WTC11 (cell line): ENCODE data around the gene EXOC4. TPM values are rescaled to one million over a fixed set of nuclear protein-coding genes. Genes with fewer than 3 reads are reported as not detected.

Experiments
- ATAC-seq: fragments of 200-7000 bp; cut with Tn5 transposase; 2 replicates; pipeline ENCODE4 v1.10.0; 2021; ENCODE audit warnings: mild to moderate bottlenecking, moderate library complexity
- CTCF ChIA-PET: fragments of 300-600 bp; sonication (Branson Sonifier 250); formaldehyde crosslinking; loops from one replicate; lab custom pipeline; 2021; ENCODE audit warnings: antibody characterized with exemption; lab: Charles Lee
- POLR2A ChIA-PET: fragments of 350-600 bp; sonication (Branson Sonifier 250); formaldehyde crosslinking; loops from one replicate; lab custom pipeline; 2021; ENCODE audit warnings: antibody characterized with exemption; lab: Charles Lee
- DNase-seq: peaks from one replicate; pipeline ENCODE4 v3.0.0; 2021; ENCODE audit warnings: low spot score
- H3K27ac Mint-ChIP-seq: 2 replicates; pipeline ENCODE4 v1.8.0; 2021; ENCODE audit warnings: mixed read lengths
- H3K27me3 Mint-ChIP-seq: 2 replicates; pipeline ENCODE4 v1.8.0; 2021; ENCODE audit warnings: low read depth, mild to moderate bottlenecking, moderate library complexity, mixed read lengths
- H3K36me3 Mint-ChIP-seq: 2 replicates; pipeline ENCODE4 v1.8.0; 2021; ENCODE audit warnings: mixed read lengths
- H3K4me1 Mint-ChIP-seq: 2 replicates; pipeline ENCODE4 v1.8.0; 2022; ENCODE audit warnings: mixed read lengths
- H3K4me3 Mint-ChIP-seq: 2 replicates; pipeline ENCODE4 v1.8.0; 2021; ENCODE audit warnings: mild to moderate bottlenecking, moderate library complexity, mixed read lengths
- H3K9me3 Mint-ChIP-seq: 2 replicates; pipeline ENCODE4 v1.8.0; 2021; ENCODE audit warnings: mixed read lengths
- CBFB ChIP-seq: sonication (generic); formaldehyde crosslinking; IDR thresholded peaks from 2 replicates; pipeline ENCODE4 v1.8.1; 2022; ENCODE audit warnings: mild to moderate bottlenecking, low read depth, missing genetic modification reagents
- ESRRA ChIP-seq: sonication (generic); formaldehyde crosslinking; IDR thresholded peaks from 2 replicates; pipeline ENCODE4 v1.8.1; 2022; ENCODE audit warnings: mild to moderate bottlenecking, missing genetic modification reagents, borderline replicate concordance
- FOXP1 ChIP-seq: sonication (generic); formaldehyde crosslinking; IDR thresholded peaks from 2 replicates; pipeline ENCODE4 v1.8.0; 2022; ENCODE audit warnings: missing genetic modification reagents, mild to moderate bottlenecking, moderate library complexity, borderline replicate concordance
- GABPB1 ChIP-seq: sonication (generic); formaldehyde crosslinking; IDR thresholded peaks from 2 replicates; pipeline ENCODE4 v1.8.1; 2023; ENCODE audit warnings: mild to moderate bottlenecking, missing genetic modification reagents
- HMGA2 ChIP-seq: fragments of 250-450 bp; sonication (Bioruptor Pico); IDR thresholded peaks from 2 replicates; pipeline ENCODE4 v1.4.0; 2021; ENCODE audit warnings: mild to moderate bottlenecking, moderate library complexity
- JUN ChIP-seq: sonication (generic); formaldehyde crosslinking; IDR thresholded peaks from 2 replicates; pipeline ENCODE4 v1.8.0; 2023; ENCODE audit warnings: mild to moderate bottlenecking, missing genetic modification reagents
- MXD4 ChIP-seq: fragments of 250-450 bp; sonication (Bioruptor Pico); IDR thresholded peaks from 2 replicates; pipeline ENCODE4 v1.8.0; 2021; ENCODE audit warnings: mild to moderate bottlenecking, moderate library complexity, borderline replicate concordance
- NFATC4 ChIP-seq: fragments of 250-450 bp; sonication (Bioruptor Pico); IDR thresholded peaks from 2 replicates; pipeline ENCODE4 v1.9.0; 2021; ENCODE audit warnings: mild to moderate bottlenecking
- NFYB ChIP-seq: sonication (generic); formaldehyde crosslinking; conservative IDR thresholded peaks from 2 replicates; pipeline ENCODE4 v1.8.0; 2022; ENCODE audit warnings: low read depth, missing genetic modification reagents
- NR2C2 ChIP-seq: sonication (generic); formaldehyde crosslinking; IDR thresholded peaks from 2 replicates; pipeline ENCODE4 v1.8.0; 2022; ENCODE audit warnings: mild to moderate bottlenecking, missing genetic modification reagents
- PREB ChIP-seq: sonication (generic); formaldehyde crosslinking; IDR thresholded peaks from 2 replicates; pipeline ENCODE4 v1.8.1; 2022; ENCODE audit warnings: mild to moderate bottlenecking, missing genetic modification reagents, moderate library complexity, borderline replicate concordance
- TEAD1 ChIP-seq: sonication (generic); formaldehyde crosslinking; IDR thresholded peaks from 2 replicates; pipeline ENCODE4 v1.8.0; 2022; ENCODE audit warnings: mild to moderate bottlenecking, missing genetic modification reagents
- TEAD4 ChIP-seq: sonication (generic); formaldehyde crosslinking; IDR thresholded peaks from 2 replicates; pipeline ENCODE4 v1.8.0; 2022; ENCODE audit warnings: mild to moderate bottlenecking, missing genetic modification reagents
- ZBTB43 ChIP-seq: sonication (generic); formaldehyde crosslinking; IDR thresholded peaks from 2 replicates; pipeline ENCODE4 v1.8.1; 2023; ENCODE audit warnings: mild to moderate bottlenecking, missing genetic modification reagents
- ZNF121 ChIP-seq: sonication (generic); formaldehyde crosslinking; IDR thresholded peaks from 2 replicates; pipeline ENCODE4 v1.8.0; 2023; ENCODE audit warnings: missing genetic modification reagents
- ZNF532 ChIP-seq: fragments of 250-450 bp; sonication (Bioruptor Pico); IDR thresholded peaks from 2 replicates; pipeline ENCODE4 v1.9.0; 2021; ENCODE audit warnings: mild to moderate bottlenecking, borderline replicate concordance
- total RNA-seq: library from RNA; stranded (reverse); gene quantifications from 3 replicates; pipeline ENCODE4 v1.2.3, GENCODE V29; 2021
- TF ChIP-seq, protein P1 (sequence below): sonication (generic); formaldehyde crosslinking; IDR thresholded peaks from 2 replicates; pipeline ENCODE4 v1.8.1; 2022; ENCODE audit warnings: low read depth, mild to moderate bottlenecking, moderate library complexity, missing genetic modification reagents, borderline replicate concordance
- TF ChIP-seq, protein P2 (sequence below): fragments of 250-450 bp; sonication (Bioruptor Pico); IDR thresholded peaks from 2 replicates; pipeline ENCODE4 v1.9.0; 2021; ENCODE audit warnings: mild to moderate bottlenecking
- TF ChIP-seq, protein P3 (sequence below): sonication (generic); formaldehyde crosslinking; IDR thresholded peaks from 2 replicates; pipeline ENCODE4 v1.8.1; 2023; ENCODE audit warnings: mild to moderate bottlenecking, missing genetic modification reagents, moderate library complexity

Gene EXOC4
- total RNA-seq, 1 experiment from 2014 or later: 62.0 TPM

GRCh38 chr7:133824132-133824531 lies 571.3 kb downstream of the EXOC4 start:
- ChIA-PET CTCF (no interaction called here), POLR2A (no interaction called here)
- H3K4me1 Mint-ChIP-seq: no peaks in the 10 kb centered on the region
- H3K27ac Mint-ChIP-seq: no peak overlapping the region; the same call in 1 of the 2 replicates
- DNase-seq: no peak
- H3K36me3 Mint-ChIP-seq: no peaks in the 10 kb centered on the region
- H3K9me3 Mint-ChIP-seq: no peaks in the 10 kb centered on the region
- no peaks in the 10 kb centered on the region for H3K27me3 Mint-ChIP-seq
- no peak for ATAC-seq
- no peak overlapping the region for H3K4me3 Mint-ChIP-seq
- no peak for TF ChIP-seq NR2C2 (CRISPR knock-in tag)
- TF ChIP-seq ZNF532 (CRISPR knock-in tag): no peak
- no peak for TF ChIP-seq FOXP1 (CRISPR knock-in tag)
- TF ChIP-seq, all 79 proteins: peak for 0

DNA sequence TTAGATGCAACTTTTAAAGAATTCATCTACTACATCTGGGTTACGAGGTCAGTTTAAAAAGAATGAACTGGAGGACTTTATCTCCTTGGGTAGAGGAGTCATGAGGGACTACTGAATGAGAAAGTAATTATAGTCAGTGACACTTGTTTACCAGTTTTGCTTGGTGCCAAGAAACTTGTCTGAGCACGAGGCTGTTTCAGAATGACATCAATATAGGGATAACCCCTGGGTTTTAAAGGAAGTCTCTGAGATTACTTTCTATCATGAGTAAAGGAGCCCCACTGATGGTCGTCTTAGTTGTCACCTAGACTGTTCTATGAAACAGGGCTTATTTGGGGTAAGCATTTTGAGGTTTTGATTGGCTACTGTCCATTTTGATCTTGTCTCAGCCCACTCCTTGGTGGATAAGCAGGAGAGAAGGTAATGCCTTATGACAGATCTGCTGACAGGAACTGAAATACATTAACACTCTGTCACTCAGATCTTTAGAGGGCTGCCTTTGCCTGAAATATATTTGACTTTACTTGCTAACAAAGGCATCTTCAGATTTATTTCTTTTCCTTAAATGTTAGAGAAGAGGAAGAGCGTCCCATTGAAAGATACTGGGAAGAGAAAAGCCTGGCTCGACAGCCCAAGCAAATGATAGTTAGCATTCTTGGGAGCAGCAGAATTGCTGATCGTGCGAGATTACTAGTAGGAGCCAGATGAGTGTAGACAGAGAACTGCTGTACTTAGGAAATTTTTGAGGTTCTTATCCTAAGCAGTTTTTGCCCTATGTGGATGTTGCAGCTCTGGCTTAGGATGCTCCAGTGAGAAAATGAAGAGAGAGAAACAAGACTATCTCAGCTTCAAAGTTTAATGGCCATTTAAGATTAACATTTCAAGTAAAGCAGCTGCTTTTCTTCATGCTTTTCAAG lies 575.1 kb downstream of the EXOC4 start:
- ChIA-PET CTCF (no interaction called here), POLR2A (no interaction called here)
- ATAC-seq: no peak

DNA sequence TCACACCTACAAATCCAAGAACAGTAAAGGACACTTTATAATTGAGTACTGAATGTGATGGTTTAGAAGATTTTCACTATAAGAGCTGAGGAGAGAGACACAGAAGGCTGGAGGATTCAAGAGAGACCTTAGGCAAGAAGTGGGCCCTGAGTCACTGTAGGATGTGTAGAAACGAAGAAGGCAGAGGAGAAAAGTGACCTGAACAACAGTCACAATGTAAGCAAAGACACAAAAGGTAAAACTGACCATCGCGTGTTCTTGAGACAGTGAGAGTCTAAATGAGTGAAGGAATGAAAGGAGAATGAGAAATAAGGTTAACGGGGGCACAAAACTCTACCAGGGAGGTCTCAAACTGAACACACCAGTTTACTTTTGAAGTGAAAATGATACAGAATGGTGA lies 576.0 kb downstream of the EXOC4 start:
- no peak for ATAC-seq
- Mint-ChIP-seq H3K27me3 (no peaks in the 10 kb centered on the region), H3K9me3 (peaks cover 16% of the 10 kb centered on the region), H3K27ac (no peak overlapping the region), H3K4me3 (no peak overlapping the region), H3K4me1 (no peaks in the 10 kb centered on the region), H3K36me3 (peaks cover 13% of the 10 kb centered on the region)
- CTCF ChIA-PET: no interaction called here
- POLR2A ChIA-PET: no interaction called here
- no peak for DNase-seq
- TF ChIP-seq, protein P1, sequence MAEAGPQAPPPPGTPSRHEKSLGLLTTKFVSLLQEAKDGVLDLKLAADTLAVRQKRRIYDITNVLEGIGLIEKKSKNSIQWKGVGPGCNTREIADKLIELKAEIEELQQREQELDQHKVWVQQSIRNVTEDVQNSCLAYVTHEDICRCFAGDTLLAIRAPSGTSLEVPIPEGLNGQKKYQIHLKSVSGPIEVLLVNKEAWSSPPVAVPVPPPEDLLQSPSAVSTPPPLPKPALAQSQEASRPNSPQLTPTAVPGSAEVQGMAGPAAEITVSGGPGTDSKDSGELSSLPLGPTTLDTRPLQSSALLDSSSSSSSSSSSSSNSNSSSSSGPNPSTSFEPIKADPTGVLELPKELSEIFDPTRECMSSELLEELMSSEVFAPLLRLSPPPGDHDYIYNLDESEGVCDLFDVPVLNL: no peak
- no peak for TF ChIP-seq ZNF121 (CRISPR knock-in tag)
- TF ChIP-seq NFATC4 (CRISPR knock-in tag): no peak
- no peak for TF ChIP-seq TEAD1 (CRISPR knock-in tag)
- TF ChIP-seq HMGA2: no peak
- TF ChIP-seq ZBTB43: no peak
- TF ChIP-seq, protein P2, sequence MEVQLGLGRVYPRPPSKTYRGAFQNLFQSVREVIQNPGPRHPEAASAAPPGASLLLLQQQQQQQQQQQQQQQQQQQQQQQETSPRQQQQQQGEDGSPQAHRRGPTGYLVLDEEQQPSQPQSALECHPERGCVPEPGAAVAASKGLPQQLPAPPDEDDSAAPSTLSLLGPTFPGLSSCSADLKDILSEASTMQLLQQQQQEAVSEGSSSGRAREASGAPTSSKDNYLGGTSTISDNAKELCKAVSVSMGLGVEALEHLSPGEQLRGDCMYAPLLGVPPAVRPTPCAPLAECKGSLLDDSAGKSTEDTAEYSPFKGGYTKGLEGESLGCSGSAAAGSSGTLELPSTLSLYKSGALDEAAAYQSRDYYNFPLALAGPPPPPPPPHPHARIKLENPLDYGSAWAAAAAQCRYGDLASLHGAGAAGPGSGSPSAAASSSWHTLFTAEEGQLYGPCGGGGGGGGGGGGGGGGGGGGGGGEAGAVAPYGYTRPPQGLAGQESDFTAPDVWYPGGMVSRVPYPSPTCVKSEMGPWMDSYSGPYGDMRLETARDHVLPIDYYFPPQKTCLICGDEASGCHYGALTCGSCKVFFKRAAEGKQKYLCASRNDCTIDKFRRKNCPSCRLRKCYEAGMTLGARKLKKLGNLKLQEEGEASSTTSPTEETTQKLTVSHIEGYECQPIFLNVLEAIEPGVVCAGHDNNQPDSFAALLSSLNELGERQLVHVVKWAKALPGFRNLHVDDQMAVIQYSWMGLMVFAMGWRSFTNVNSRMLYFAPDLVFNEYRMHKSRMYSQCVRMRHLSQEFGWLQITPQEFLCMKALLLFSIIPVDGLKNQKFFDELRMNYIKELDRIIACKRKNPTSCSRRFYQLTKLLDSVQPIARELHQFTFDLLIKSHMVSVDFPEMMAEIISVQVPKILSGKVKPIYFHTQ: no peak
- TF ChIP-seq, protein P3, sequence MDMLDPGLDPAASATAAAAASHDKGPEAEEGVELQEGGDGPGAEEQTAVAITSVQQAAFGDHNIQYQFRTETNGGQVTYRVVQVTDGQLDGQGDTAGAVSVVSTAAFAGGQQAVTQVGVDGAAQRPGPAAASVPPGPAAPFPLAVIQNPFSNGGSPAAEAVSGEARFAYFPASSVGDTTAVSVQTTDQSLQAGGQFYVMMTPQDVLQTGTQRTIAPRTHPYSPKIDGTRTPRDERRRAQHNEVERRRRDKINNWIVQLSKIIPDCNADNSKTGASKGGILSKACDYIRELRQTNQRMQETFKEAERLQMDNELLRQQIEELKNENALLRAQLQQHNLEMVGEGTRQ (CRISPR knock-in tag): no peak
- TF ChIP-seq NFYB (CRISPR knock-in tag): no peak
- TF ChIP-seq ESRRA: no peak
- TF ChIP-seq GABPB1 (CRISPR knock-in tag): no peak

More for the DNA sequence above, 575.1 kb downstream of the EXOC4 start:
- peaks cover 16% of the 10 kb centered on the region for H3K9me3 Mint-ChIP-seq
- peaks cover 13% of the 10 kb centered on the region for H3K36me3 Mint-ChIP-seq
- no peaks in the 10 kb centered on the region for H3K27me3 Mint-ChIP-seq
- no peak overlapping the region for H3K27ac Mint-ChIP-seq
- TF ChIP-seq NFYB (CRISPR knock-in tag): no peak
- no peak for TF ChIP-seq PREB (CRISPR knock-in tag)
- TF ChIP-seq JUN (CRISPR knock-in tag): no peak
- TF ChIP-seq MXD4 (CRISPR knock-in tag): no peak
- no peak for TF ChIP-seq TEAD4
- TF ChIP-seq CBFB: no peak
- H3K4me1 Mint-ChIP-seq: no peaks in the 10 kb centered on the region
- H3K4me3 Mint-ChIP-seq: no peak overlapping the region
- DNase-seq: no peak
